ACHN (cell line): ENCODE results near the gene NDST3.
A peak's percentile ranks its signal among the peaks of the same experiment; 100 is the strongest.

ENCODE experiments used
- DNase-seq: peaks from one replicate; pipeline ENCODE4 v3.0.0-alpha.2; 2015
- in situ Hi-C: cut with HindIII; loops from 2 replicates; pipeline ENCODE4 v1.10.0; 2017; ENCODE audit warnings: low sequenced_read_pairs, low pct_ligation_motif_present, low pct_unique_long_range_greater_than_20kb

NDST3 gene

GRCh38 chr4:118158763-118159375 lies 124.6 kb downstream of the NDST3 start:
- in situ Hi-C loops, result no loop called here
- no peak for DNase-seq

DNA sequence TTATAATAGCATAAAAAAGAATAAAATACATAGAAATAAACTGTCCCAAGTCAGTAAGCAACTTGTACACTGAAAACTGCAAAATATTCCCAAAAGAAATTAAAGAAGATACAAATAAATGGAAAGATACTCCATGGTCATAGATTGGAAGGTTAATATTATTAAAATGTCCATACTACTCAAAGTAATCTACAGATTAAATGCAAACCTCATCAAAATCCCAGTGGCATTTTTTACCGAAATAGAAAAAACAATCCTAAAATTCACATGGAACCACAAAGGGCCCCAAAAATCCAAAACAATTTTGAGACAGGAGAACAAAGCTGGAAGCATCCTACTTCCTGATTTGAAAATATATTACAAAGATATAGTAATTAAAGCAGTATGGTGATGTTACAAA lies 133.0 kb downstream of the NDST3 start:
- in situ Hi-C loops, result no loop called here
- DNase-seq, result no peak

GRCh38 chr4:118171381-118171780 lies 137.1 kb downstream of the NDST3 start:
- in situ Hi-C loops, result no loop called here
- no peak for DNase-seq

DNA sequence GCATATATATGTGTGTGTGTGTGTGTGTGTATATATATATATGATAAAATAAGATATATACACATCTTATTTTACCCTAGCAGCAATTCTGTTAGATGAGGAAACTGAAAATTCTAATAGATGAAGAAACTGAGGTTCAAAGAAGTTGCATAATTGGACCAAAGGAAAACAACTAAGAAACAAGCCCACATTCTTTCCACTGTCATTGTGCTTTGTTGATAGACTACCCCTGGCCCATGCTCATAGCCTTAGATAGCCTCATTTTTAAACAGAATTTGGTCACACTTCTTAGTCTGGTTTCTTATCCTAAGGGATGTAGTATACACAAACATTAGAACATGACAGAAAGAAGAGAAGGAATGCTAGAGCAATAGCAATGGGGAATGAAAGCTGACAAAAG lies 138.8 kb downstream of the NDST3 start:
- DNase-seq, result no peak

DNA sequence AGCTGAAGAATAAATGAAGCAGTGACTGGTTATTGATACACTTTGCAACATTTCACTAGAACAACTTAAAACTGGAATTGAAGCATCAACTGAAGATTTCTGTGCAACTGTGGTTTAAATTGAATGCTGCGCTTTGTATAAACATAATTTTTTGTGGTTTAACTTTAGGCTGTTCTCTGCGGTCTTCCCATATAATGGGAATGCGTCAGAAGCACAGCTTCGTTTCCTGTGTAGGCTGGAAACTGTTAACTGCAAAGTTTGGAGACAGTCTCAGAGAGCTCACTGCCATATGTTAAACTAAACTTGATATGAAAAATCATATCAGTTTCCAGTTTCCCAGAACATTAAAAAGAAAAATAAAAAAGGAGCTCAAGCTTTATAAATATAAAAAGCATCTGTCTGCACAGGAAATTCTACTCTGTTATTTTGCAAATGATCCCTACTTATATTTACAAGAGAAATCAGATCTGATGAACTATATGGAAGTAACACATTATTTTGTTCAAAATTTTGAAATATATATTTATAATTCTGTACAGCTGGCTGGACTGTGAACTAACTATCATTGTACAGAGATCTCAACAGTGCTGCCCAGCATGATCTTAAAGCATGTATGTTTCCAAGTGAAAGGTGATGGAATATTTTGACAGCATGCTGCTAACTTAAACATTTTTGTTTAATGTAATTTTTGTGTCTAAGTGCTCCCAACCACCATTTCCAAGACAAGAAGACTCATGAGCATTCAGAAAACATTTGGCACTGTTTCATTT lies 139.9 kb downstream of the NDST3 start:
- in situ Hi-C loops, result no loop called here
- DNase-seq, result no peak

More for the DNA sequence above, 138.8 kb downstream of the NDST3 start:
- in situ Hi-C loops, result no loop called here

DNA sequence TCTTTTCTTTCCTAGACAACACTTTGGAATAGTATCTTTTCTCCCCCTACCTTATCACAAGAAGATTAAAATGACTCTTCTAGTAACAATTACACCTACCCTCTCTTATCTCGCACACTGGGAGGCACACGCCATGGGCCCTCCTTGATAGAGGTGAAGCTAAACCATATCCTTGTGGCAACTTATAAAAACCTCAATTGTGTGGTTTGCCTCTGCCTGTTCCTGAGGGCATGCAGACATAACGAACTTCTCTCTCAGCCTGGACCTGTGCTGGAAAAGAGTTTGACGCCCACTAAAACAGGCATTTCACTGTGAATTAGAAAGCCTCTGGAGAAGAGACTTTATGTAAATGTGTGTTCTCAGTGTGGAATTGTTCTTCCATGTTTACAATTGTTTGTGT lies 141.2 kb downstream of the NDST3 start:
- in situ Hi-C loops, result no loop called here
- no peak for DNase-seq

DNA sequence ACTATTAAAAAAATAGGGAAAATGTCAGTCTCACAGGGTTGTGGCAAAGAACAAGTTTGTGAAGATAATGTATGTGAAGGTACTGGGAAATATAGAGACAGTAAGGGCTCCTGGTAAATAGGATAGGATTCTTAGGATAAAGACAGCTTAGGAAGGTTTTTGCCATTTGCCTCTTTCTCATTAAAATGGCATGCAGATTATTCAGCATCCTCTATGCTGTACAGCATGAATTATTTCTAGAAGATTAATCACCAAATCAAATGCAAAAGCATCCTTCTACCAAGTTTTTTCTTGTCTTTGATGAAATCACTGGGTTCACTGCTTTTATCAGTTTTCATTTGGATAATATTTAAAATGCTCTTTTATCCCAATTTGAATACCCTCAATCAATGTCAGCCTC lies 142.8 kb downstream of the NDST3 start:
- DNase-seq, result no peak
- in situ Hi-C loops, result no loop called here

DNA sequence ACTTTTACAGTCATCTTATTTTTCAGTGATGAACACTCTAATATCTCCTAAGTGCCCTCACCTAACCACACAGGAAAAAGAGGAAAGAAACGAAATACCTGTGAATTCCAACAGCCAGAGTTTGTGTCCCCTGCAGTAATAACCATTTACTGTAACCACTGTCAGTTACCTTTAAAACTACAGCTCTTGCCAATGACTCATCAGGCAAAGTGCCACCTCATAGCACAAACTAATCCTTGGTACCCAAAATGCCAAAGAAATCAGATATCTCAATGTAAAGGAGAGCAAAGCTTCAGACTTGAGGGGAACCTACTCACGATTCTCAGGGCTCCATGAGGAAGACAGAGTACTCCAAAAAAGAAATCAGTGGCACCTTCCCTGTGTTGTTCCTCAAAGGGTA lies 146.5 kb downstream of the NDST3 start:
- DNase-seq, result no peak
- in situ Hi-C loops, result no loop called here

DNA sequence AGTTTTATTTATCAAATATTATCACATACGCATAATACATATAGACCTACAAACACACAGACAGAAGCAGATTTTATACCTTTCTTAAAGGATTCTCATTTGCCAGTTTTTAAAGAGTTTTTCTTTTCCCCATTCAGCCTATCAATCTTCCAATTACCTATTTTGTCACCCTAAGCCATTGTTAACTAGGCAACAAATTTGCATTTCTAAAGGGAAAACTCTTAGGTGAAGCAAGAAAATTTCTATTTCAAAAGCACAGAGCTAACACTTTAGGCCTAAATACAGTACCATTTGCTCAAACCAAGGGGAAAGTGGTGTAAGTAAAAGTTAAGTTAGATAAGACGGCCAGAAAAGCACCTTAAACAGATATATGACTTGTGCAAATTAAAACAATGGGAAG lies 156.6 kb downstream of the NDST3 start:
- in situ Hi-C loops, result no loop called here
- DNase-seq, result no peak

GRCh38 chr4:118193421-118193820 lies 159.1 kb downstream of the NDST3 start:
- in situ Hi-C loops, result no loop called here
- no peak for DNase-seq

- DNase-seq, result no peak
- in situ Hi-C loops, result no loop called here
Observed at GRCh38 chr4:118206627-118207026, 172.3 kb downstream of the NDST3 start.

- in situ Hi-C loops, result no loop called here
- no peak for DNase-seq
Observed at GRCh38 chr4:118213101-118213500, 178.8 kb downstream of the NDST3 start.

DNA sequence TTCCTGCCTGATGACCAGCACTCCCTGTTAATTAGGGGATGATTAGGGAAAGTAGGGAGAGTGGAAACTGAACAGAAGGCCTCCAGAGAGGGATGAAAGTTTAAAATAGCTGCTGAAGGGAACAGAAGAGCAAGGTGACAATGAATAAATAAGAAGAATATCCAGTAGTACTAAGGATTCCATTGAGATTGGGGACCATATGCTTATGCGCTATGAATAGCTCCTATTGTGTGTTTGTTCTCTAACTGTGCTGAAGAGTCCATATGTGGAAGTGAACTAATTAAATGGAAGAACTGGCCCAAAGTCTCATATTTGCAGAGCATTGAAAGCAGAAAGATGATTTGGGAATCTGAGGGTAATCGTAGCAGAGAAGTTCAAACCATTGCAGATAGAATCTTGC lies 181.5 kb downstream of the NDST3 start:
- in situ Hi-C loops, result no loop called here
- DNase-seq, result no peak

DNA sequence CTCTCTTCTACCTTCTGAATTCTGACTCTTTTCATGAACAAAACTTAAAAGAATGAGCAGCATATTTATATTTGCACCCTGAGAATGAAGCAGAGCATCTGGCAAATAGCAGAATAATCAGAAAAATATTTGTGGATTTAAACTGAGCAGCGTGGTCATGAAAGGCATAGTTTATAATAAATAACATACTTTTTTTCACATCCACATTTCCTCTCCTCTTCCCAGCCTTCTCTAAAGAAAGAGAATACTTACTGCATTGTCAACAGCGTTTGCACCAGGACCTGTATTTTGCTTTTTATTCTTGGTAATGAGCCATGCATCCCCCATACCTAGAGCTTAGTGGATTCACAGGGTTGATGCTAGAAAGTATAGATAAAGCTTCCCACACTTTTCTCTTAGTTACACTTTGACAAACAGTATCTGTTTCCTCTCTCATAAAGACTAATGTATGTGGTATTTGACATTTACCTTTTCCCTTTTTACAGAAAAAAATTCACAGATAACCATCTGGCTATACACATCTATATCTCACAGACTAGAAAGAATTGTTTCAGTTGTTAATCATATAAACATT lies 187.0 kb downstream of the NDST3 start:
- DNase-seq, result no peak
- in situ Hi-C loops, result no loop called here

GRCh38 chr4:118224243-118224829 lies 190.1 kb downstream of the NDST3 start:
- DNase-seq, result peak; percentile 68
- in situ Hi-C loops, result no loop called here

GRCh38 chr4:118225511-118225910 lies 191.2 kb downstream of the NDST3 start:
- in situ Hi-C loops, result no loop called here
- DNase-seq, result no peak

GRCh38 chr4:118226311-118227010 lies 192.2 kb downstream of the NDST3 start:
- no peak for DNase-seq
- in situ Hi-C loops, result no loop called here

- in situ Hi-C loops, result no loop called here
- no peak for DNase-seq
Observed at GRCh38 chr4:118235566-118236120, 201.4 kb downstream of the NDST3 start.

- DNase-seq, result no peak
- in situ Hi-C loops, result no loop called here
Observed at GRCh38 chr4:118237531-118237930, 203.2 kb downstream of the NDST3 start.
